Activated CD4-positive, alpha-beta T cell treated with anti-CD3 and anti-CD28 coated beads, Interleukin-2, amount 10 ng/mL, durations not matched to agents 24 days and 14 days (primary cell): ENCODE results near the gene TIFAB. TPM values are rescaled to one million over a fixed set of nuclear protein-coding genes. Genes with fewer than 3 reads are reported as not detected.

Experiments used
- DNase-seq: peaks from one replicate; pipeline ENCODE4 v3.0.0; 2022
- H3K27ac Mint-ChIP-seq: one replicate; pipeline ENCODE4 v1.8.0; 2022; ENCODE audit warnings: mild to moderate bottlenecking, mixed read lengths
- H3K27me3 Mint-ChIP-seq: one replicate; pipeline ENCODE4 v1.8.0; 2022; ENCODE audit warnings: mixed read lengths
- H3K36me3 Mint-ChIP-seq: one replicate; pipeline ENCODE4 v1.8.0; 2022; ENCODE audit warnings: low read depth, mild to moderate bottlenecking, mixed read lengths
- H3K4me1 Mint-ChIP-seq: one replicate; pipeline ENCODE4 v1.8.0; 2021; ENCODE audit warnings: mixed read lengths
- H3K4me3 Mint-ChIP-seq: one replicate; pipeline ENCODE4 v1.8.0; 2022; ENCODE audit warnings: mild to moderate bottlenecking, moderate library complexity, mixed read lengths
- H3K9me3 Mint-ChIP-seq: one replicate; pipeline ENCODE4 v1.8.0; 2021; ENCODE audit warnings: mixed read lengths
- intact Hi-C: fragments of 100-400 bp; cut with micrococcal nuclease; formaldehyde crosslinking; loops from one replicate; pipeline ENCODE4 v1.15.1; 2023
- total RNA-seq: library from RNA; stranded (reverse); gene quantifications from 2 replicates; pipeline ENCODE4 v1.2.3, GENCODE V29; 2022

The TIFAB gene
- total RNA-seq, 1 donor from 2014 or later, result not detected

GRCh38 chr5:135428586-135428985, 23.6 kb downstream of the TIFAB start:
- Mint-ChIP-seq H3K27ac (no peak overlapping the region), H3K4me3 (no peak overlapping the region), H3K9me3 (peaks cover 3% of the 10 kb centered on the region)

GRCh38 chr5:135426102-135427082, 25.8 kb downstream of the TIFAB start:
- Mint-ChIP-seq H3K27me3 (peaks cover 9% of the 10 kb centered on the region), H3K27ac (peak overlapping the region; percentile 76), H3K4me3 (peak overlapping the region; percentile 43), H3K4me1 (peaks cover 20% of the 10 kb centered on the region), H3K36me3 (no peaks in the 10 kb centered on the region), H3K9me3 (peaks cover 3% of the 10 kb centered on the region)
- DNase-seq, result peak; percentile 83
- intact Hi-C loops, result no loop called here

More at GRCh38 chr5:135428586-135428985, 23.6 kb downstream of the TIFAB start:
- H3K4me1 Mint-ChIP-seq, result peaks cover 18% of the 10 kb centered on the region
- DNase-seq, result no peak
- peaks cover 5% of the 10 kb centered on the region for H3K27me3 Mint-ChIP-seq
- intact Hi-C loops, result no loop called here
- H3K36me3 Mint-ChIP-seq, result no peaks in the 10 kb centered on the region

GRCh38 chr5:135425641-135426040, 26.5 kb downstream of the TIFAB start:
- no peaks in the 10 kb centered on the region for H3K36me3 Mint-ChIP-seq
- peak overlapping the region; percentile 76 for H3K27ac Mint-ChIP-seq

GRCh38 chr5:135423846-135424168, 28.3 kb downstream of the TIFAB start:
- H3K27me3 Mint-ChIP-seq, result peaks cover 31% of the 10 kb centered on the region
- H3K9me3 Mint-ChIP-seq, result peaks cover 9% of the 10 kb centered on the region
- H3K36me3 Mint-ChIP-seq, result peaks cover 2% of the 10 kb centered on the region
- intact Hi-C loops, result loop anchor here (2.0 kb wide), 1 partner anchor 47 kb away; no protein-coding TSS in a partner anchor
- peaks cover 20% of the 10 kb centered on the region for H3K4me1 Mint-ChIP-seq
- DNase-seq, result no peak
- no peak overlapping the region for H3K27ac Mint-ChIP-seq
- H3K4me3 Mint-ChIP-seq, result no peak overlapping the region

More at GRCh38 chr5:135425641-135426040, 26.5 kb downstream of the TIFAB start:
- peaks cover 3% of the 10 kb centered on the region for H3K9me3 Mint-ChIP-seq
- peak overlapping the region; percentile 43 for H3K4me3 Mint-ChIP-seq
- DNase-seq, result peak; percentile 60
- H3K4me1 Mint-ChIP-seq, result peaks cover 20% of the 10 kb centered on the region
- intact Hi-C loops, result loop anchor here (2.0 kb wide), 1 partner anchor 49 kb away; no protein-coding TSS in a partner anchor
- H3K27me3 Mint-ChIP-seq, result peaks cover 15% of the 10 kb centered on the region

- peaks cover 20% of the 10 kb centered on the region for H3K4me1 Mint-ChIP-seq
- H3K27me3 Mint-ChIP-seq, result peaks cover 36% of the 10 kb centered on the region
- no peak overlapping the region for H3K4me3 Mint-ChIP-seq
- intact Hi-C loops, result no loop called here
- H3K27ac Mint-ChIP-seq, result no peak overlapping the region
- peaks cover 6% of the 10 kb centered on the region for H3K9me3 Mint-ChIP-seq
- peaks cover 2% of the 10 kb centered on the region for H3K36me3 Mint-ChIP-seq
- DNase-seq, result no peak
Measured at GRCh38 chr5:135423146-135423845, 28.9 kb downstream of the TIFAB start.

GRCh38 chr5:135422419-135422818, 29.7 kb downstream of the TIFAB start:
- H3K4me3 Mint-ChIP-seq, result no peak overlapping the region
- intact Hi-C loops, result no loop called here
- H3K36me3 Mint-ChIP-seq, result peaks cover 2% of the 10 kb centered on the region
- no peak overlapping the region for H3K27ac Mint-ChIP-seq
- DNase-seq, result no peak
- peaks cover 20% of the 10 kb centered on the region for H3K4me1 Mint-ChIP-seq
- peaks cover 44% of the 10 kb centered on the region for H3K27me3 Mint-ChIP-seq
- H3K9me3 Mint-ChIP-seq, result peaks cover 6% of the 10 kb centered on the region

GRCh38 chr5:135417083-135417482, 35.1 kb downstream of the TIFAB start:
- Mint-ChIP-seq H3K27ac (no peak overlapping the region), H3K4me3 (no peak overlapping the region), H3K27me3 (peaks cover 67% of the 10 kb centered on the region), H3K9me3 (peaks cover 9% of the 10 kb centered on the region), H3K36me3 (peaks cover 2% of the 10 kb centered on the region), H3K4me1 (no peaks in the 10 kb centered on the region)
- no peak for DNase-seq
- intact Hi-C loops, result no loop called here

- Mint-ChIP-seq H3K4me3 (no peak overlapping the region), H3K36me3 (no peaks in the 10 kb centered on the region), H3K27me3 (peaks cover 27% of the 10 kb centered on the region), H3K9me3 (peaks cover 4% of the 10 kb centered on the region), H3K27ac (no peak overlapping the region), H3K4me1 (peaks cover 2% of the 10 kb centered on the region)
- intact Hi-C loops, result no loop called here
- DNase-seq, result no peak
Measured at GRCh38 chr5:135405082-135405481, 47.1 kb downstream of the TIFAB start.

- intact Hi-C loops, result no loop called here
- Mint-ChIP-seq H3K9me3 (peaks cover 4% of the 10 kb centered on the region), H3K4me3 (no peak overlapping the region), H3K27ac (no peak overlapping the region), H3K4me1 (peaks cover 17% of the 10 kb centered on the region), H3K27me3 (peaks cover 17% of the 10 kb centered on the region), H3K36me3 (peaks cover 9% of the 10 kb centered on the region)
- DNase-seq, result no peak
Measured at GRCh38 chr5:135402031-135402430, 50.1 kb downstream of the TIFAB start.

- peaks cover 4% of the 10 kb centered on the region for H3K9me3 Mint-ChIP-seq
- intact Hi-C loops, result no loop called here
- no peak overlapping the region for H3K27ac Mint-ChIP-seq
- H3K4me3 Mint-ChIP-seq, result peak overlapping the region; percentile 90
- peaks cover 12% of the 10 kb centered on the region for H3K36me3 Mint-ChIP-seq
- H3K27me3 Mint-ChIP-seq, result peaks cover 9% of the 10 kb centered on the region
- peak; percentile 53 for DNase-seq
- peaks cover 28% of the 10 kb centered on the region for H3K4me1 Mint-ChIP-seq
Measured at GRCh38 chr5:135400866-135401265, 51.3 kb downstream of the TIFAB start.

GRCh38 chr5:135399794-135400542, 52.2 kb downstream of the TIFAB start:
- H3K4me3 Mint-ChIP-seq, result peak overlapping the region; percentile 90
- H3K27me3 Mint-ChIP-seq, result peaks cover 3% of the 10 kb centered on the region
- intact Hi-C loops, result loop anchor here (1.0 to 5.0 kb wide), 2 partner anchors 23 to 38 kb away; no protein-coding TSS in a partner anchor
- H3K36me3 Mint-ChIP-seq, result peaks cover 16% of the 10 kb centered on the region
- peak; percentile 48 for DNase-seq
- peaks cover 37% of the 10 kb centered on the region for H3K4me1 Mint-ChIP-seq
- H3K27ac Mint-ChIP-seq, result peak overlapping the region; percentile 91
- peaks cover under 1% of the 10 kb centered on the region for H3K9me3 Mint-ChIP-seq

GRCh38 chr5:135398855-135399793, 53.0 kb downstream of the TIFAB start, which contains the start of gene MACROH2A1:
TSS of gene MACROH2A1 (minus strand) at chr5:135399231. CDS start at chr5:135389093, 10,138 bp downstream.
- Mint-ChIP-seq H3K36me3 (peaks cover 21% of the 10 kb centered on the region), H3K9me3 (no peaks in the 10 kb centered on the region), H3K27ac (peak within 1 kb of the TSS; percentile 91), H3K4me3 (peak within 1 kb of the TSS; percentile 90), H3K27me3 (no peaks in the 10 kb centered on the region), H3K4me1 (peaks cover 43% of the 10 kb centered on the region)
- intact Hi-C loops, result loop anchor here (1.0 to 5.0 kb wide), 2 partner anchors 22 to 37 kb away; no protein-coding TSS in a partner anchor
- peak; percentile 96 for DNase-seq
